ENCODE results near the gene BIN1. TPM values are rescaled to one million over a fixed set of nuclear protein-coding genes. Genes with fewer than 3 reads are reported as not detected.
A peak's percentile ranks its signal among the peaks of the same experiment; 100 is the strongest.

The BIN1 gene
- polyA plus RNA-seq, 1 of the 3 experiments (the other 2 are of a cell fraction) = 40.3 TPM

DNA sequence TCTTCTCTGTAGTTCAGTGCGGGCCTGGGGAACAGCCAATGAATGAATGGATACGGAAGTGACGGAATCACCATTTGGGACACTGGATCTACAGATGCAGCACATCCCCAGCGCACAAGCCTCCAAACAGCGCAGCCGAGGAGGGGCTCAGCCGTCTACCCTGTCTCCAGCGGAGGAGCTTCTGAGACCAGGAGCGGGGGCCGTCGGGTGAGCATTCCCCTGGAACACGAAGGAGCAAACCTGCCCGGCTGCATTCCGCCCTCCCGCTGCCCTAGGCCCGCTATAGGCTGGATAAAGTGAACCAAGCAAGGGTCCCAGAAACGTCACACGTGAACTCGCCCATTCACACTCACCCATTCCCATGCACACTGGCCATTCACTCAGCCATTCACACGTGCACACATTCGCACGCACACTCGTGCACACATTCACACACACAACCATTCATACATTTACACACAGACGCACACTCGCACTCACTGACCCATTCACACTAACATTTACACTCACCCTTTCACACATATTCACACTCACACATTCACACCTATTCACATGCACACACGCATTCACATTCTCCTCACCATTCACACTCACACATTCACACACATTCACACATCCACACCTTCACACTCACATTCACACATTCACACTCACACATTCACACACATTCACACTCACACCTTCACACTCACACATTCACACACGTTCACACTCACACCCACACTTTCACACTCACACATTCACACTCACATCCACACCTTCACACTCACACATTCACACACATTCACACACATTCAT, 63.4 kb downstream of the BIN1 start:
- H3K4me2 ChIP-seq = no peak overlapping the region
- peak; percentile 30 for DNase-seq
- POLR2A ChIA-PET = no interaction called here
- no peak overlapping the region for H3K9ac ChIP-seq
- no peaks in the 10 kb centered on the region for H3K79me2 ChIP-seq (ENCODE audit: insufficient read depth)
- CTCF ChIA-PET = no interaction called here
- no peaks in the 10 kb centered on the region for H3K4me1 ChIP-seq (ENCODE audit: control insufficient read depth in 1 of 2, insufficient read depth in 2 of 2, low read depth in 1 of 2, low read length in 1 of 2)
- no peaks in the 10 kb centered on the region for H3K9me2 ChIP-seq
- no peaks in the 10 kb centered on the region for H3K9me3 ChIP-seq
- no peaks in the 10 kb centered on the region for H4K20me1 ChIP-seq (ENCODE audit: insufficient read depth)
- H2AFZ ChIP-seq (ENCODE audit: low read depth) = no peak overlapping the region
- no peak for TF ChIP-seq MXI1 (IDR thresholded peaks at IDR 0.05; ENCODE audit: low read depth, low read length)
- TF ChIP-seq, protein P1, sequence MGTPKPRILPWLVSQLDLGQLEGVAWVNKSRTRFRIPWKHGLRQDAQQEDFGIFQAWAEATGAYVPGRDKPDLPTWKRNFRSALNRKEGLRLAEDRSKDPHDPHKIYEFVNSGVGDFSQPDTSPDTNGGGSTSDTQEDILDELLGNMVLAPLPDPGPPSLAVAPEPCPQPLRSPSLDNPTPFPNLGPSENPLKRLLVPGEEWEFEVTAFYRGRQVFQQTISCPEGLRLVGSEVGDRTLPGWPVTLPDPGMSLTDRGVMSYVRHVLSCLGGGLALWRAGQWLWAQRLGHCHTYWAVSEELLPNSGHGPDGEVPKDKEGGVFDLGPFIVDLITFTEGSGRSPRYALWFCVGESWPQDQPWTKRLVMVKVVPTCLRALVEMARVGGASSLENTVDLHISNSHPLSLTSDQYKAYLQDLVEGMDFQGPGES (IDR thresholded peaks at IDR 0.05; ENCODE audit: low read depth, low read length) = no peak
- TF ChIP-seq EP300 (IDR thresholded peaks at IDR 0.05; ENCODE audit: borderline replicate concordance in 1 of 2, low read depth in 1 of 2, low read length in 1 of 2) = no peak
- no peak for TF ChIP-seq POLR2AphosphoS5 (IDR thresholded peaks at IDR 0.05; ENCODE audit: low read depth, low read length)
- TF ChIP-seq, protein P2, sequence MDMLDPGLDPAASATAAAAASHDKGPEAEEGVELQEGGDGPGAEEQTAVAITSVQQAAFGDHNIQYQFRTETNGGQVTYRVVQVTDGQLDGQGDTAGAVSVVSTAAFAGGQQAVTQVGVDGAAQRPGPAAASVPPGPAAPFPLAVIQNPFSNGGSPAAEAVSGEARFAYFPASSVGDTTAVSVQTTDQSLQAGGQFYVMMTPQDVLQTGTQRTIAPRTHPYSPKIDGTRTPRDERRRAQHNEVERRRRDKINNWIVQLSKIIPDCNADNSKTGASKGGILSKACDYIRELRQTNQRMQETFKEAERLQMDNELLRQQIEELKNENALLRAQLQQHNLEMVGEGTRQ (IDR thresholded peaks at IDR 0.05; ENCODE audit: borderline replicate concordance, low read depth, low read length) = no peak
- no peak for TF ChIP-seq FOXJ3 (CRISPR knock-in tag; IDR thresholded peaks at IDR 0.05)
- no peak for TF ChIP-seq NRF1 (IDR thresholded peaks at IDR 0.05; ENCODE audit: low read depth, low read length)
- TF ChIP-seq GABPA (IDR thresholded peaks at IDR 0.05; ENCODE audit: low read depth) = no peak
- no peak for TF ChIP-seq RCOR1 (IDR thresholded peaks at IDR 0.05; ENCODE audit: low read length)
- TF ChIP-seq FOSL2 (IDR thresholded peaks at IDR 0.05; ENCODE audit: borderline replicate concordance, low read depth) = no peak
- TF ChIP-seq TCF12 (IDR thresholded peaks at IDR 0.05) = no peak
- TF ChIP-seq RAD21 (IDR thresholded peaks at IDR 0.05; ENCODE audit: low read length) = no peak
- no peaks in the 10 kb centered on the region for H3K27me3 ChIP-seq (ENCODE audit: insufficient read depth)
- H3K36me3 ChIP-seq (replicated peaks in 1 of 2; ENCODE audit: control insufficient read depth in 1 of 2, insufficient read depth in 2 of 2, low read length in 1 of 2) = no peaks in the 10 kb centered on the region
- no peak overlapping the region for H3K27ac ChIP-seq (ENCODE audit: low read depth in 2 of 2, low read length in 1 of 2)
- H3K4me3 ChIP-seq (ENCODE audit: low read depth in 2 of 2, low read length in 1 of 2) = no peak overlapping the region
- 89% methylated on average over 25 of the region's 27 CpGs for WGBS (ENCODE audit: low lambda C conversion rate)
- no peaks in the 10 kb centered on the region for H3F3A ChIP-seq (replicated peaks; ENCODE audit: insufficient read depth)

DNA sequence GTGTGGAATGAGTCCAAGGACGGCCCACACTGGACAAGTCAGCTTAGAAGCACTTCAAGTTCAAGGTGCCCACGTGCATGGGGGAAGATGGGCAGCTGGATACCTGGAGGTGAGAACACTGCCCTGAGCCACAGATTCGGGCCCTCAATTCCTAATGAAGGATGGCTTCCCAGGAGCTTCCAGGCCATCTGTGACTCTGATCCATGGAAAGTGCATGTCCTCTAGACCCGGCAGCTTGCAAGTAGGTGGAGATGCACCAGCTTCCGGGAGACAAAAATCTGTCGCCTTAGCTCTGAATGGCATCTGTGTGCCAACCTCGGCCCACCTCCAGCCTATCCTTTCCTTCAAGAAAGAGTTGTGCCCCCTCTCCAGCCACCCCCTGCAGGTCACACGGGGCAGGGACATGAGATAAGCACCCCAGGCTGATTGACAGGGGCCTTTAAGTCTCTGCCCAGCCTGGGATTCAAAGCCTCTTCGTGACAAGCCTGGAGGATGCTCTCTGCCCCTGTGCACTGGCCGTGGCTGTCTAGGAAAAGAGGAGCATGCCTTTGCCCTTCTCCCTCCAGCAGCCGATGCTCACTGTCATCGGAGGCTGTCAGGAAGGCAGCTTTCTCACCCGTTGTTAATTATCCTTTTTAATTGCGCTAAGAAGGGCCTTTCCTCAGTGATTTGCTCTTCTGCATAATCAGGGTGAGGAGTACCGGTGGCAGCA, 65.5 kb downstream of the BIN1 start:
- no peak overlapping the region for H3K4me3 ChIP-seq (ENCODE audit: low read depth in 2 of 2, low read length in 1 of 2)
- no peak overlapping the region for H3K4me2 ChIP-seq
- peak; percentile 19 for DNase-seq
- H3K36me3 ChIP-seq (replicated peaks in 1 of 2; ENCODE audit: control insufficient read depth in 1 of 2, insufficient read depth in 2 of 2, low read length in 1 of 2) = no peaks in the 10 kb centered on the region
- H3K27me3 ChIP-seq (ENCODE audit: insufficient read depth) = no peaks in the 10 kb centered on the region
- no peak overlapping the region for H3K9ac ChIP-seq
- CTCF ChIA-PET = interaction anchor here (0.7 to 3.6 kb wide), 4 partner anchors 9 to 513 kb away, joined by 3 to 21 read pairs (median 3); no protein-coding TSS in a partner anchor
- 74% methylated on average over 13 of the region's 15 CpGs for WGBS (ENCODE audit: low lambda C conversion rate)
- POLR2A ChIA-PET = no interaction called here
- H2AFZ ChIP-seq (ENCODE audit: low read depth) = no peak overlapping the region
- no peaks in the 10 kb centered on the region for H3K9me2 ChIP-seq
- no peak overlapping the region for H3K27ac ChIP-seq (ENCODE audit: low read depth in 2 of 2, low read length in 1 of 2)
- H3K9me3 ChIP-seq = no peaks in the 10 kb centered on the region
- peaks cover 0 to 7% of the 10 kb centered on the region in 2 experiments; a peak in 1 of 4 replicates for H3K4me1 ChIP-seq (ENCODE audit: control insufficient read depth in 1 of 2, insufficient read depth in 2 of 2, low read depth in 1 of 2, low read length in 1 of 2)
- H3K79me2 ChIP-seq (ENCODE audit: insufficient read depth) = no peaks in the 10 kb centered on the region
- H3F3A ChIP-seq (replicated peaks; ENCODE audit: insufficient read depth) = no peaks in the 10 kb centered on the region
- no peaks in the 10 kb centered on the region for H4K20me1 ChIP-seq (ENCODE audit: insufficient read depth)
- TF ChIP-seq NFIC (IDR thresholded peaks at IDR 0.05; ENCODE audit: borderline replicate concordance) (no peak), SIN3A (IDR thresholded peaks at IDR 0.05; ENCODE audit: borderline replicate concordance, low read depth, low read length) (no peak), RAD21 (IDR thresholded peaks at IDR 0.05; ENCODE audit: low read length) (no peak), FOXJ3 (CRISPR knock-in tag; IDR thresholded peaks at IDR 0.05) (no peak), TAF1 (IDR thresholded peaks at IDR 0.05; ENCODE audit: borderline replicate concordance, low read depth, low read length) (no peak), FOXM1 (IDR thresholded peaks at IDR 0.05; ENCODE audit: low read depth) (no peak), POLR2AphosphoS5 (IDR thresholded peaks at IDR 0.05; ENCODE audit: low read depth, low read length) (no peak), FOSL2 (IDR thresholded peaks at IDR 0.05; ENCODE audit: borderline replicate concordance, low read depth) (no peak), EZH2phosphoT487 (IDR thresholded peaks at IDR 0.05; ENCODE audit: borderline replicate concordance, low read depth) (no peak)
- TF ChIP-seq, protein P3, sequence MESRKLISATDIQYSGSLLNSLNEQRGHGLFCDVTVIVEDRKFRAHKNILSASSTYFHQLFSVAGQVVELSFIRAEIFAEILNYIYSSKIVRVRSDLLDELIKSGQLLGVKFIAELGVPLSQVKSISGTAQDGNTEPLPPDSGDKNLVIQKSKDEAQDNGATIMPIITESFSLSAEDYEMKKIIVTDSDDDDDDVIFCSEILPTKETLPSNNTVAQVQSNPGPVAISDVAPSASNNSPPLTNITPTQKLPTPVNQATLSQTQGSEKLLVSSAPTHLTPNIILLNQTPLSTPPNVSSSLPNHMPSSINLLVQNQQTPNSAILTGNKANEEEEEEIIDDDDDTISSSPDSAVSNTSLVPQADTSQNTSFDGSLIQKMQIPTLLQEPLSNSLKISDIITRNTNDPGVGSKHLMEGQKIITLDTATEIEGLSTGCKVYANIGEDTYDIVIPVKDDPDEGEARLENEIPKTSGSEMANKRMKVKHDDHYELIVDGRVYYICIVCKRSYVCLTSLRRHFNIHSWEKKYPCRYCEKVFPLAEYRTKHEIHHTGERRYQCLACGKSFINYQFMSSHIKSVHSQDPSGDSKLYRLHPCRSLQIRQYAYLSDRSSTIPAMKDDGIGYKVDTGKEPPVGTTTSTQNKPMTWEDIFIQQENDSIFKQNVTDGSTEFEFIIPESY (IDR thresholded peaks at IDR 0.05; ENCODE audit: borderline replicate concordance, low read depth) = no peak
- TF ChIP-seq, protein P4, sequence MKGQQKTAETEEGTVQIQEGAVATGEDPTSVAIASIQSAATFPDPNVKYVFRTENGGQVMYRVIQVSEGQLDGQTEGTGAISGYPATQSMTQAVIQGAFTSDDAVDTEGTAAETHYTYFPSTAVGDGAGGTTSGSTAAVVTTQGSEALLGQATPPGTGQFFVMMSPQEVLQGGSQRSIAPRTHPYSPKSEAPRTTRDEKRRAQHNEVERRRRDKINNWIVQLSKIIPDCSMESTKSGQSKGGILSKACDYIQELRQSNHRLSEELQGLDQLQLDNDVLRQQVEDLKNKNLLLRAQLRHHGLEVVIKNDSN (IDR thresholded peaks at IDR 0.05; ENCODE audit: borderline replicate concordance, low read depth) = no peak
- TF ChIP-seq, protein P5, sequence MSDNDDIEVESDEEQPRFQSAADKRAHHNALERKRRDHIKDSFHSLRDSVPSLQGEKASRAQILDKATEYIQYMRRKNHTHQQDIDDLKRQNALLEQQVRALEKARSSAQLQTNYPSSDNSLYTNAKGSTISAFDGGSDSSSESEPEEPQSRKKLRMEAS (IDR thresholded peaks at IDR 0.05; ENCODE audit: low read depth) = no peak
